ENCODE measurements around the gene HOXB5.

Gene HOXB5

GRCh38 chr17:48556576-48557401, 36.8 kb downstream of the HOXB5 start:
- DNase-seq, result no peak

GRCh38 chr17:48556229-48556575, 37.4 kb downstream of the HOXB5 start:
- no peak for DNase-seq

GRCh38 chr17:48555258-48556228, 38.0 kb downstream of the HOXB5 start:
- no peak for DNase-seq

GRCh38 chr17:48554412-48555257, 38.9 kb downstream of the HOXB5 start:
- no peak for DNase-seq

- DNase-seq, result no peak
Measured at GRCh38 chr17:48553826-48554225, 39.8 kb downstream of the HOXB5 start.

- DNase-seq, result no peak
Measured at GRCh38 chr17:48553190-48553547, 40.4 kb downstream of the HOXB5 start.

GRCh38 chr17:48552466-48553189, 41.0 kb downstream of the HOXB5 start:
- DNase-seq, result no peak

GRCh38 chr17:48551596-48552465, 41.7 kb downstream of the HOXB5 start:
- no peak for DNase-seq

GRCh38 chr17:48551214-48551555, 42.4 kb downstream of the HOXB5 start:
- DNase-seq, result no peak

- DNase-seq, result no peak
Measured at GRCh38 chr17:48550502-48551213, 42.9 kb downstream of the HOXB5 start.

- no peak for DNase-seq
Measured at GRCh38 chr17:48549914-48550501, 43.6 kb downstream of the HOXB5 start.

- DNase-seq, result no peak
Measured at GRCh38 chr17:48549281-48549630, 44.3 kb downstream of the HOXB5 start.

- no peak for DNase-seq
Measured at GRCh38 chr17:48548523-48549280, 44.9 kb downstream of the HOXB5 start.

- DNase-seq, result no peak
Measured at GRCh38 chr17:48547808-48548522, 45.6 kb downstream of the HOXB5 start.

- DNase-seq, result no peak
Measured at GRCh38 chr17:48546924-48547807, 46.4 kb downstream of the HOXB5 start.

- no peak for DNase-seq
Measured at GRCh38 chr17:48546137-48546923, 47.2 kb downstream of the HOXB5 start.

GRCh38 chr17:48545539-48545938, 48.0 kb downstream of the HOXB5 start:
- DNase-seq, result no peak
